ENCODE results near the gene KRT4. TPM values are rescaled to one million over a fixed set of nuclear protein-coding genes. Genes with fewer than 3 reads are reported as not detected.

KRT4 gene
- polyA plus RNA-seq, 1 donor from 2014 or later = not detected

GRCh38 chr12:52821071-52821730 is 7.3 kb upstream of the KRT4 start:
- no peak for TF ChIP-seq RAD21 (conservative IDR thresholded peaks at IDR 0.05)
- no peak for TF ChIP-seq CTCF (IDR thresholded peaks at IDR 0.05; ENCODE audit: poor library complexity, severe bottlenecking)
- no peak for TF ChIP-seq REST (IDR thresholded peaks at IDR 0.05; ENCODE audit: borderline replicate concordance)
- TF ChIP-seq EP300 (conservative IDR thresholded peaks at IDR 0.05; ENCODE audit: poor library complexity, severe bottlenecking) = no peak
- TF ChIP-seq POLR2AphosphoS5 (IDR thresholded peaks at IDR 0.05) = no peak
- no peak for TF ChIP-seq TAF1 (IDR thresholded peaks at IDR 0.05; ENCODE audit: low read depth)
- no peak for TF ChIP-seq EZH2 (IDR thresholded peaks at IDR 0.05; ENCODE audit: borderline replicate concordance, insufficient read depth, low read length, poor library complexity, severe bottlenecking)
- TF ChIP-seq MXI1 (conservative IDR thresholded peaks at IDR 0.05; ENCODE audit: poor library complexity, severe bottlenecking) = no peak
- TF ChIP-seq SMC3 (conservative IDR thresholded peaks at IDR 0.05; ENCODE audit: poor library complexity) = no peak
- Histone ChIP-seq H3K9me2 (ENCODE audit: insufficient read depth, low read length) (no peaks in the 10 kb centered on the region), H3K36me3 (ENCODE audit: insufficient read depth, low read length) (no peaks in the 10 kb centered on the region), H3K9me3 (ENCODE audit: low read length) (no peaks in the 10 kb centered on the region), H3K27me3 (ENCODE audit: insufficient read depth, low read depth, low read length) (no peaks in the 10 kb centered on the region), H3K4me3 (ENCODE audit: low read length) (no peak overlapping the region), H4K20me1 (ENCODE audit: insufficient read depth) (no peaks in the 10 kb centered on the region), H3K27ac (ENCODE audit: low read length) (no peak overlapping the region), H3F3A (ENCODE audit: insufficient read depth, low read length, poor library complexity, severe bottlenecking) (no peaks in the 10 kb centered on the region), H3K4me2 (ENCODE audit: low read length) (no peak overlapping the region), H2AFZ (ENCODE audit: low read depth, low read length) (no peak overlapping the region), H3K9ac (ENCODE audit: low read length) (no peak overlapping the region), H3K79me2 (replicated peaks; ENCODE audit: insufficient read depth, low read length) (no peaks in the 10 kb centered on the region)

GRCh38 chr12:52820521-52820920 is 6.6 kb upstream of the KRT4 start:
- H3K9ac ChIP-seq (ENCODE audit: low read length) = no peak overlapping the region
- no peak overlapping the region for H3K4me2 ChIP-seq (ENCODE audit: low read length)
- H3K79me2 ChIP-seq (replicated peaks; ENCODE audit: insufficient read depth, low read length) = no peaks in the 10 kb centered on the region
- H3K27ac ChIP-seq (ENCODE audit: low read length) = no peak overlapping the region
- no peak for TF ChIP-seq SMC3 (conservative IDR thresholded peaks at IDR 0.05; ENCODE audit: poor library complexity)
- no peak for TF ChIP-seq EP300 (conservative IDR thresholded peaks at IDR 0.05; ENCODE audit: poor library complexity, severe bottlenecking)
- no peaks in the 10 kb centered on the region for H3K27me3 ChIP-seq (ENCODE audit: insufficient read depth, low read depth, low read length)
- no peaks in the 10 kb centered on the region for H4K20me1 ChIP-seq (ENCODE audit: insufficient read depth)
- no peaks in the 10 kb centered on the region for H3K9me3 ChIP-seq (ENCODE audit: low read length)
- no peaks in the 10 kb centered on the region for H3F3A ChIP-seq (ENCODE audit: insufficient read depth, low read length, poor library complexity, severe bottlenecking)
- no peak overlapping the region for H2AFZ ChIP-seq (ENCODE audit: low read depth, low read length)
- no peaks in the 10 kb centered on the region for H3K9me2 ChIP-seq (ENCODE audit: insufficient read depth, low read length)
- H3K36me3 ChIP-seq (ENCODE audit: insufficient read depth, low read length) = no peaks in the 10 kb centered on the region
- no peak overlapping the region for H3K4me3 ChIP-seq (ENCODE audit: low read length)

All from neural cell (in vitro differentiated cells).